ELF-1 (cell line): Measurements from ENCODE around the gene ADAMTS6.
A peak's percentile ranks its signal among the peaks of the same experiment; 100 is the strongest.

Source experiments
- DNase-seq: peaks from one replicate; pipeline ENCODE4 v3.0.0-alpha.2; 2016; ENCODE audit warnings: low read depth, low spot score

The ADAMTS6 gene

GRCh38 chr5:65290677-65291076, 191.0 kb downstream of the ADAMTS6 start:
- no peak for DNase-seq

- no peak for DNase-seq
Measured at GRCh38 chr5:65288657-65289056, 193.1 kb downstream of the ADAMTS6 start.

- no peak for DNase-seq
Measured at GRCh38 chr5:65279603-65280002, 202.1 kb downstream of the ADAMTS6 start.

- DNase-seq: no peak
Measured at GRCh38 chr5:65276178-65276890, 205.4 kb downstream of the ADAMTS6 start.

- DNase-seq: no peak
Measured at GRCh38 chr5:65271906-65272305, 209.8 kb downstream of the ADAMTS6 start.

GRCh38 chr5:65268525-65268924, 213.2 kb downstream of the ADAMTS6 start:
- no peak for DNase-seq

- DNase-seq: no peak
Measured at GRCh38 chr5:65264420-65264819, 217.3 kb downstream of the ADAMTS6 start.

- DNase-seq: no peak
Measured at GRCh38 chr5:65263321-65263720, 218.4 kb downstream of the ADAMTS6 start.

GRCh38 chr5:65262649-65263059, 219.1 kb downstream of the ADAMTS6 start:
- DNase-seq: no peak

GRCh38 chr5:65262096-65262495, 219.6 kb downstream of the ADAMTS6 start:
- no peak for DNase-seq

- no peak for DNase-seq
Measured at GRCh38 chr5:65261499-65261898, 220.2 kb downstream of the ADAMTS6 start.

GRCh38 chr5:65255294-65255693, 226.4 kb downstream of the ADAMTS6 start:
- no peak for DNase-seq

GRCh38 chr5:65252977-65253376, 228.7 kb downstream of the ADAMTS6 start:
- no peak for DNase-seq

GRCh38 chr5:65248896-65249295, 232.8 kb downstream of the ADAMTS6 start:
- no peak for DNase-seq

- peak; percentile 51 for DNase-seq
Measured at GRCh38 chr5:65247594-65247993, 234.1 kb downstream of the ADAMTS6 start.

- no peak for DNase-seq
Measured at GRCh38 chr5:65246741-65247140, 235.0 kb downstream of the ADAMTS6 start.

GRCh38 chr5:65244031-65244430, 237.7 kb downstream of the ADAMTS6 start:
- no peak for DNase-seq

- DNase-seq: no peak
Measured at GRCh38 chr5:65243161-65243560, 238.6 kb downstream of the ADAMTS6 start.

GRCh38 chr5:65229841-65230240, 251.9 kb downstream of the ADAMTS6 start:
- no peak for DNase-seq

GRCh38 chr5:65213921-65214525, 267.7 kb downstream of the ADAMTS6 start:
- DNase-seq: peak; percentile 64

- no peak for DNase-seq
Measured at GRCh38 chr5:65209341-65209740, 272.4 kb downstream of the ADAMTS6 start.

GRCh38 chr5:65204966-65205365, 276.8 kb downstream of the ADAMTS6 start:
- no peak for DNase-seq

GRCh38 chr5:65203746-65204145, 278.0 kb downstream of the ADAMTS6 start:
- DNase-seq: no peak
